Inflammatory macrophage treated with lipopolysaccharide for 4 hours (primary cell): ENCODE results near the gene SMOC2.

ENCODE experiments used
- DNase-seq: peaks from one replicate; pipeline ENCODE4 v3.0.0-alpha.2; 2020

SMOC2 gene

DNA sequence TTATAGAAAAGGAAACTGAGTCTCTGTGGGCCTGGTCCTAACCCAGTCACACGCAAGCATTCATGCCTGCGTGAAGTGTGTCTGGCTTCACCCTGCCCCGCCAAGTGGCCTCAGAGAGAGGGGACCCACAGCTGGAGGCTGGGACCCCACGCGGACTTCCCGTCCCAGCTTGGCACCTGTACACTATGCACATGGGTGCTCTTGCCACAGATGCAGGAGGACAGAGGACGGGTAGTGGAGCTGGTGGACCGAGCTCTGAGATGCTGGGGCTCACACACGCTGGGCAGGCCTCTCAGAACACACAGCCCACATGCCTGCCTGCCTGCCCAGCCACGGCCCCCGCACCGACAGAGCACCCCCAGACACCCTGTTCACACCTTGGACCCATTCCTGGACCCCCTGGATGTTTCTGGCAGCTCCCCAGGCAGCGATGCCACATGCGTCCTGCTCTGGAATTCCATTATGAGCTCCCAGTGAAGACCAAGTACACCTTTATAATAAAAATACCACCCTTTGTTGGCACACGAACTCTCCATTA lies 24.9 kb upstream of the SMOC2 start:
- DNase-seq = no peak

DNA sequence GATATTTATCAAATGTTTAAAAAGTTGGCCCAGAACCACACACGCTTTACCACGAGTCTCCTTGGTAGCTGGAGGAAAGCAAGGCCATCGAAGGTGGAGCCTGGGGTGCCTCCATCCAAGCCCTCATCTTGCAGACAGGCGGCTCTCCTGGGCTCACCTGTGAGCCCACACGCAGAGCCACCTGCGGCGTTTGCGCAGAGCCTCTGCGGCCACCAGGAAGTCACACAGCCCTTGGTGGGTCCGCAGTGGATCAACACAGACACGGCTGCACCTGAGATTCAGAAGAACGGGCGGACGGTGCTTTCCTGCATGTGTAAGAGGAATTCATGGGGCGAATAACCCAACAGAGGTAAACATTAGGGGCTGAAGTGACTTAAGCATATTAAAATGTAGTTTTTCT lies 24.5 kb upstream of the SMOC2 start:
- no peak for DNase-seq

DNA sequence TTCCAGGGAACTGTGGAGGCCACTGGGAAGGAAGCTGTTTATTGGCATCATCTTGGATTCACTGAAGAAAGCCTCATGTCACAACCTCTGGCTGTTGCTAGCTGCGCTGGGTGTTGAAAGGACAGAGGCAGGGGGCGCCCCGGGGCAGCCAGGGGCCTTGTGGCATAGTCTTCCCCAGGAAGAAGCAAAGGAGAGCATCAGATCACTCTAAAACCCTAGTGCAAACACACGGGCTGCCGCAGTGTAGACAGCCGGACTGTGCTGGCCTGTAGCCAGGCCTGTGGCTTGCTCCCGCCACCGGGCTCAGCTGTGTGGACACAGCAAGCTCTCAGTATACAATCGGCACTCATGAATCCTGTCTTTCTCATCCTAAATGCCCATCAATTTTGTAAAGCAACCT lies 23.8 kb upstream of the SMOC2 start:
- DNase-seq = no peak

DNA sequence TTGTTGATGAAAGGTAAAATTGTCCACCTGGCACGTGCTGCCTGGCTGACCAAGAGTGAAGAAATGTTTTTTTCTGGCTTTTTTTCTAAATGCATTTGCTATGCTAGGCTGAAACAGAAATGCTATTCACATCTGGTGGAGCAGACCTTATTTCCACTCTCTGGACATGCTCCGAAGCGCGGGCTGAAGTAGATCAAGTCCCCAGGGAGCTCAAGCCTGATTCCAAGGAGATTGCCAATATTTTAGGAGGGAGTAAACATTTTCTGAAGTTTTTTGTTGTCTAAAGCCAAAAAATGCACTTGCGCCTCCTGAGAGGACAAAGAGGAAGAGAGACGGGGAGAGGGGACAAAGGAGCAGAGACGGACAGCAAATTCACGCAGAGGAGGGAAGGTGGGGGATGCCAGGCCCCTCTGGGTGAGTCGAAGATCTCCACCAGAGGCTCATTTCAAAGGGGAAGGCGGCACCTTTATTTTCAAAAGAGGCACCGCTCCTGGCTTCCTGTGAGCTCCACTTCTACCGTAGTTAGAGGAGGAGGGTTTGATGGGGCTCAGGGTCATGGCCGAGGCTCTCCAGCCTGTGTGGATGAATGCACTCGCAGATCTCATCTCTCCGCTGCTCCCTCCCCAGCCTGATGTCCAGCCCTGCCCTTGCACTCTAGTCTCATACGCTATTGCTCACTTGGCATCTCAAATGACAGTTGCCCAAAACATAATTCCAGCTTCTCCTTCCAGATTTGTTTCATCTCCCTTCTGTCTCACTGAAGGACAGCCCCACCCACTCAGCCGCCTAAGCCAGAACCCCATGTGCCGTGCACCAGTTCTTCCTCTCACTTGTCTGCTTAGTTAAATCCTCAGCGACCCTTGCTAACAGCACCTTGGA lies 23.1 kb upstream of the SMOC2 start:
- DNase-seq = no peak

DNA sequence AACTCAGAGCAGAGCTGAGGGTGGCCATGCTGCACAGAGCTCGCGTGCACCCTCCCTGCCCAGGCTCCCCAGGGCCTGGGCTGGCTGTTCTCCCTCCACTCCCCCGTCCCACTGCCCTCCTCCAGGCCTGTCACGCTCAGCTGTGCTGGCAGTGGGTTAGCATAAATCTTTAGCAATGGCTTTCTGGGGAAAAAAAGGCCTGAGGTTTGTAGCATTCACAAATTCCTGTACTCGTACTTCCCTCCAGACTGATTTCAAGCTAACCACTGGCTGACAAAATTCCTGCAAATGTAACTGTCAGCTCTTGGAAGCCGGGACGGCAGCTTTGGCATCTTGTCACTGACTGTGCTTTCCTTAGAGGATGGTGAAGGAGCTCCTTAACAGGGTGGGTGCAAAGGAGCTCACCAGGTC lies 22.3 kb upstream of the SMOC2 start:
- no peak for DNase-seq

DNA sequence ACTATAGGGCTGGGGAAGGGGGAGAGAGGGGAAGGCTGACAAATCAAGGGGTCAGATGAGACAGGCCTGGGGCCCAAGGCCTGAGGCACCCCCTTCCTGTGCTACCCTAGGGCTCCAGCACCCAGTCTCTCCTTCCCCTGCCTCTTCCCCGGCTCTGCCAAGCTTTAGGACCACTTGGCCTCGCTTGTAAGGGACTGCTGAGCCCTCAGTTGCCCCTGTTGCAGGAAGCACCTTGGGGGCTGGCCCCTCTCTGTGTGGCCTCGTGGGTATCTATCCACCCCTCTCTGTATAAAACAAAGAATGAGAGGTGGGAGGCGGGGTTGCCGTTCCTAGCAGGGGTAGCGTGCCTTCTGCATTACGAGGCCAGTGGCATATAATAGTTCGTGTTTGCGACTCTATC lies 21.4 kb upstream of the SMOC2 start:
- no peak for DNase-seq

DNA sequence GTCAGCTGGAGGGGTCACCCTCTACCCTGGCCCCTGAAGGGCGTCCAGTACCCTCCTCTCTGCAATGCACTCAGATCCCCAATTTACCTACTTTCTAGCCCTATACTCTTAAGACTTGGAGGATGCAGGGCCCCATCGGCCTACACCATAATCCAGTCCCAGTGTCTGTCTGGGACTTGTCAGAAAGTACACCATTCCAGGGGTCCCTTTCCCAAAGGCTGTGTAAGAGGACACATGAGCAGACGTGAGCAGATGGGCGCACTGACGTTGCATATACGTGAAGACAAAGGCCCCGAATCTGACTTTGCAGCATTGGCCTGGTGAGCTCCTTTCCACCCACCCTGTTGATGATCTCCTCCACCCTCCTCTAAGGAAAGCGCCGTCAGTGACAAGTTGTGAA lies 20.9 kb upstream of the SMOC2 start:
- DNase-seq = no peak

DNA sequence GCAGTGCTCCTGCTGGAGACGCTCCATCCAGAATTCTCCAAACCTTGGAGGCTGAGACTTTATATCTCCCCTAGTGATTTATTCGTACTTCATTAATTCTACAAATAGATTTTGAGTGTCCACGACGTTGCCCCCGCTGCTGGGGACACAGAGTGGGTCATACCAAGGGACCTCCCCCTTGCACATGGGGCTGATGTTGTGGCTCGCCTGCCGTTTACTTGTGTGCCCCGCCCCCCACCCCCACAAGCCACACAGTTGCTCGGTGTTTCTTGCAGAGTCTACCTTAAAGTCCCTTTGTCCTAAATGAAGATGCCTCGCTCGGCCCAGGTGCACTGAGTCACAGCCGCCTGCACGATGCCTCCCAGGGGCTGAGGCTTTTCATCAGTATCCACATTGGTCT lies 20.3 kb upstream of the SMOC2 start:
- no peak for DNase-seq

DNA sequence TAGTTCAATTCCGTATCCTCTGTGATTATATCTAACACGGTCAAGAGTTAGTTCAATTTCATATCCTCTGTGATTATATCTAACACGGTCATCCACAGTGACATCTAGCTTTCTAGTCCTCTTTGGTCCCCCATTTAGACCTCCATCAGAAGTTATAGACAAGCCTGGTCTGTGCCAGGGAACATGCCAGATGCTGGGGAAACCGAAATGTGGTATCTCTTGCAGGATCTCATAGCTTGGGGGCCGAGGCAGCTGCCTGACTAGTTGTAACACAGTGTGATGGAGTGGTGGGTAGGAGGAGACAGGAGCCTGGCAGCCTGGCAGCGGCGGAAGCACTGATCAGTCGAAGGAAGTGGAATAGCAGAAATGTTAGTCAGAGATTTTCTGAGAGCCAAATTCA lies 13.8 kb upstream of the SMOC2 start:
- DNase-seq = no peak

DNA sequence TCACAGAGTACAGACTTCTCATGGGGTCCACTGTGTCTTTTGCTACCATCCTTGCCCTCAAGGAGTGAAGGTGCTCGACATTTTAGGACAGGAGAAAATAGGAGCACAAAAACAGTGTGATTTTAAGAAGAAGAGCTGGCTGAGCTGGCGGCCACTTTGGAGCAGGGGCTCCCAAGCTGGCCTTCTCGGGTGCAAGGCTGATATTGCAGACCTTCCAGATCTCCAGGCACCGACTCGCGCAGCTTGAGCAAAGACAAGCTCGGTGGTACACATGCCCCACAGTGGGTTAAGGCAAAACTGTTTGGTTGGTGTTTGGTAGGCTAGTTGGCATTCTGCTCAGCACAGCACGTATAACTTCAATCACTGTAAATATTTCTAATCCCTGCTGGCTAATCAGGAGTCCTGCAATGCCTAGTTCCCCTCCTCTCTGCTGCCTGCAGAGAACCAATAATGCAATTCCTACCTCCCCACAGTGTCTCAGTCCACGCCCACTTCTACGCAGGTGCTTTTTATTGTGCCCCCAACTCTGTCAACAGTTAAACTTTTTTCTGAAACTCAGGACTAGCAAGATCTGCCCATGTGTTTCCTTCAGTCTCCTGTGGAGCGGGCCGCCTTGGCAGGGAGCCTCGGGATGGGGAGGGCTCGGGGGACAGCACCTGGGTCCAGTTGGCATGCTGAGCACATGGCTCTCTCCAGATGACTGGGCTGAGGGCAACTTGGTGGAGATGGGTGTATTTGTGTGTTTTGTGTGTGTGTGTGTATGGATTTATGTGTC lies 12.7 kb upstream of the SMOC2 start:
- no peak for DNase-seq

DNA sequence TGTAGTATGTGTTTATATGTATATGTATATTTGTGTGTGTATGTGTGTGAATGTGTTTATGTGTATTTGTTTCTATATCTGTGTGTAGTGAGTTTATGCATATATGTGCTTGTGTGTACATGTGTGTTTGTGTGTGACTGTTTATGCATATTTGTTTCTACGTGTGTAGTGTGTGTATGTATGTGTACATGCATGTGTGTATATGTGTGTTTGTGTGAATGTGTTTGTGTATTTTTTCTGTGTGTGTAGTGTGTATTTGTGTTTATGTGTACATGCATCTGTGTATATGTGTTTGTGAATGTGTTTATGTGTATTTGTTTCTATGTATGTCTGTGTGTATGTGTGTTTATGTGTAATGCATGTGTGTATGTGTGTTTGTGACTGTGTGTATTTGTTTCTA lies 12.1 kb upstream of the SMOC2 start:
- no peak for DNase-seq

DNA sequence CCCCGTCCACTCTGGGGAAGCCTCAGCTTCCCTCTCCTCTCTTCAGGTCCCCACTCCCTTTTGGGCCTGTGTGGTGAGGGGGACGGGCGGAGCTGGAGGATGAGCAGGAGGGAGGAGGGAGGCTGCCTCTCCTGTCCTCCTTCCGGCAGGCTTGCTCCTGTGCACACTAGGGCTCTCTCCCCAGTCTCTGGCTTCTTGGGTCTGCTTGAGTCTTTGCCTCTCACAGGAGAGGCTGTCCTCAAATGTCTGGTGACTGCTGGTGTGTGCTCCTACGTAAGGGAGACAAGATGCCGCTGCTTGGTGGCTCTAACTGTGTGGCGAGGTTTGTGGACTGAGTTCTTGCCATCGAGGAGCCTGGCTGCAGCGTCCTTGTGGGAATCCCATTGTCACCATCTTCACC lies 8.8 kb upstream of the SMOC2 start:
- DNase-seq = no peak

DNA sequence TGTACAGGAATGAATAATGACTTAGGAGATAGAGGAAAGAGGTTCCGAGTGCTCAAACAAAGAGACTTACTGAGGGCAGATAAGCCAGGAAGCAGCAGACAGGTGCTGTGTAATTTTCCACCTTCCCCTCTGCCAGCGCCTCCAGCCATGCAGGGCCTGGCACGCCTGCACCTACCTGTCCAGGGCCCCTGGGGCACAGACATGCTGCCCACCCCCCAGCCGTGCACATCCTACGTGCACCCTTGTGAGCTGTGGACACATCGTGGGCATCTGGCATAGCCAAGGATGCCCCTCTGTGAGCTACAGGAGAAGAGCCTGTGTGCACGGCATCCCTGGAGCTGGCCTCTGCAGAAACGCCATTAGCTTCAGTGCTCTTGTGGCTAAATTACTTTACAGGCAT lies 7.1 kb upstream of the SMOC2 start:
- DNase-seq = no peak

DNA sequence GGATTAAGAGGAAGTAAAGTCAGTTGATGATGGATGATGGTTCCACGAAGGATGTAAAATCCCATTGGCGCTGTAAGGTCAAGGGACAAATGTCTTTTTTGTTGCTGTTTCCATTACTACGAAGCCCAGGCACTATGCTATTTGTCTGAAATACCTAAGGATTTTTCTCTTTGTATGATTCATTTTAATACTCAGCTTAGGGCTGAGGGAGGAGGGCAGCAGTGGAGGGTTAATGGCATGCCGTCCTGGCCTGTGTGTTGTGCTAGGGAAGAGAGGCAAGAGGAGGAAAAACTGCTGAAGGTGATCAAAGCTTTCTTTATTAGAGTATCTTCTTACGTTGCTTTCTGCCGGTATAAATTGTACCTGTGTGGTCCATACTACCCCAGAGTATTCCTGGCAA lies 6.5 kb upstream of the SMOC2 start:
- DNase-seq = no peak

DNA sequence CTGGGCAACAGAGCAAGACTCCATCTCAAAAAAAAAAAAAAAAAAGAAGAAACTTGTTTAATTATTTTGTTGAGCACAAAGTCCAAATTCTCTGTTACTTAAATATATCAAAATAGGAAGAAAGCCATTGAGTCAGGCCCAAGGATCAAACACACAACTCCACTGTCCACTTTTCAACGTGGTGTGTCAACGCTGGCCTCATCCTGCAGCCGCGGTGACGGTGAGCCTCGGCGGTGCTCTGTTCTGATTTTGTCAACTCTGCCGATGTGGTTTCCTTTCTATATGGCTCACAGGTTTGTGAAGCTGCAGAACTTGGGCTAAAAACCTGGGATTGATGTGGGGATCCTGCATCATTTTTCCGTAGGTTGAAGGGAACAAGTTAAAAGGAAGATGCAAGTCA lies 3.2 kb upstream of the SMOC2 start:
- no peak for DNase-seq

DNA sequence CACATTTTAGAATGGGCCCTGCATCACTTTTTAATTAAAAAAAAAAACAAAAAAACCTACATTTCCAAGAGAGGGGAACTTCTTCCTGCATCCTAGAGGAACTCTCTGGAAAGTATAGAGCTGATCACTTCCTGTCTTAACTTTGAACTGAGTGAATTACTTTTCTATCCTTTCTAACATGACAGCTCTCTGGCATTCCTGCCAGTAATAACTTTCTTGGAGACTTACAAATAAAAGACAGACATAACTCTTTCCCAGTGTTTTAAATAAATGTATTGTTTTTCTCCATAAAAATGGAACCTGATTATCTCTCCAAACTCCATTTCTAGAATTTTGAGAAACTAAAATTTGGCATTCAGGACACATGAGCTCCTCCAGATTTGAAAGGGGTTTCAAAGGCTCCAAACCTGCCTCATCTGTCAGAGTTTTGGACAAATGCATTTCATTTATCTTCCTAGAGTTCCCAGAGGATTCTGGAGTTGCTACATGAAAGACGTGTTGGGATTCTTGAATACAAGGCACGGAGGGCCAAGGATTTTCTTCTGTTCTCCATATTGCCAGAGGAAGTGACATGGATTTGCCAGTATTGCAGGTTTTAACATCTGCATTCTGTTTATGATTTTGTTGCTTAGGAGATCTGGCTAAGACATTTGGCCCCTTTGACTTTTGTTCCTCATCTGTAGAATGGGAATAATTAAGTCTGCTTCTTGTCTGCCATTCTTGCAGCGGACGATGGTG lies 2.0 kb upstream of the SMOC2 start:
- DNase-seq = no peak

DNA sequence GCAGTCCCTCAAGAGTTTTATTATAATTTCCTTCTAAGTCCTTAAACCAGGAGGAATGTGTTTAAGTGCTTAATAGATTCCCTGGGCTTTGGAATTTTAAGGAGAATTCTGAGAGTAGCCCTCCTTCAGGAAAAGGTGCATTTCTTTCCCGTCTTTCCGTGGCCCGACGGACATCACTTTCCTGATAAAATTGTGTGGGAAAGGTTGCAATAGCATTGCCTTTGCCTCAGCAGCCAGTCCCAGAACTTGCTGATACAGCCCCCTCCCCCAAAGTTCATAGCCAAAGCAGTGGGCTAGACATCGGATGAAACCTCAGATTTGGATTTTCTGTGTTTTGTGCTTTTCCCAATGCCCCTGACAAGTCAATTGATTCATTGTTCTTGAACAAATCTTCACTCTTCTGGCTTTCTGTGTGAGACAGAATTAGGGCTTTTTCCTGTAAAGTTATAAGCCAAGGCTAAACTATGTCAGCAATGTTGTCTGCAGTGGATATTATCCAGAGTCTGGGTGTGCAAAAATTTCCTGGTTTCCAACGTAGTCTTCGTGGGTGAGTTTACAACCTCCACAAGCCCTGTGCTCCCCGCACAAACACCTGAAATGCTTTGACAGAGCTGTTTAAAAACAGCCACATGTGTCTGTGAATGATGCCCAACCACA lies 1.1 kb upstream of the SMOC2 start:
- DNase-seq = no peak

DNA sequence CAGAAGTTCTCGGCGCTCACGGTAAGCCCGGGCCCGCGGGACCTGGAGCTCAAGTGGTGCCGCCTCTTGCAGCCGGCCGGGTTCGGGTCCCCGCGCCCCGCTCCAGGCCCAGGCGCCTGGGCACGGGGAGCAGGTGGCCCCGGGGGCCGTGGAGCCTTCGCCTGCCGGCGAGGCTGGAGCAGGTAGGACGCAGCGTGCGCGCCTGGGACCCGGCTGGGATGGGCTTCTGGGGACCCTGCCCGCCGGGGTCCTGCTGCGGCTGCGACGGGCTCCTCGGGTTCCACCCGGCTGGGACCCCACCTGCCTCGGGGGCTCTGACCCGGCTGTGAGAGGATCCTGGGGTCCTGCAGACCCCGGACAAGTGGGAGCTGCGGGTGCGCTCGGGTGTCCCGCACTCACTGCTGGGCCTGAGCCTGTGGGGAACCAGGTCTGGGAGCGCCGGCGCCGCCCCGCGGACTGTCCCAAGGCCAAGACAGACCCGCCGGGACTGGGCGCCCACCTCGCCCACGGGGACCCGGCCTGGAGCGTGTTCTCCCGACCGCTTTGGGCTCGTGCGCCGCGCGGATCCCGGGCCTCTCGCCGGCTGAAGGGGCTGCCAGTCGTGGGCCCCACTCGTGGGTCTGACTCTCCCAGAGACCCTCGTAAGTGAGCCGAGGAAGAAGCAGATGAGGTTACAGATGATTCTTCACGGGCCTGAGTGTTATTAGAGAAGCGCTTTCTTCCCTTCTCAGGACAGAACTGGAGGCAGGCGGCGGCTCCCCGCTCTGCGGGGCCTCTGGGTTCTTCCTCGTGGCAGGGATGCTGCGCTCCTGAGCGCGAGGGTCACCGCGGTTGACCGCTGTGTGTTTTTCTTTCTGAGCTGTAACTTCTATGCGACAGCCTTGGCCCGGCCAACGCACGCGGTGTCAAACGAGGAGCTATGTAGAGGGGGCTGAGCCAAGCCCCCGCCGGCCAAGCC lies 729 bp downstream of the SMOC2 start:
- DNase-seq = no peak

DNA sequence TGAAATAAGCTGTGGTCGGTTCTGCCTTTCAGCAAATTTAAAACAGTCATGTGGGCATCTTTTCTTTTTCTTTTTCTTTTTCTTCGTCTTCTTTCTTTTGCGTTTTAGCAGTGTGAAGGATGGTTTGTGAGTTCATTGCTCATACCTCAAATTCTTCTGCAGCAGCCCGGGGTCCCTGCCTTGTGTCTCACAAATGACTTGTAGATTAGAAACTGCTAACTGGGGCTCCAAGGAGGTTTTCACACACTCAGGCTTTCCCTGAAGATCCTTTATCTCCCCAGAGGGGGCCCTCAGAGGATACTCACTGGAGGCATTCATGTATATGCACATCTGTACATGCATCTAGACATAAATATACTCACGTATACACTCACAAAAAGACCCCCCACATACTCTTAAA lies 1.7 kb downstream of the SMOC2 start:
- no peak for DNase-seq

DNA sequence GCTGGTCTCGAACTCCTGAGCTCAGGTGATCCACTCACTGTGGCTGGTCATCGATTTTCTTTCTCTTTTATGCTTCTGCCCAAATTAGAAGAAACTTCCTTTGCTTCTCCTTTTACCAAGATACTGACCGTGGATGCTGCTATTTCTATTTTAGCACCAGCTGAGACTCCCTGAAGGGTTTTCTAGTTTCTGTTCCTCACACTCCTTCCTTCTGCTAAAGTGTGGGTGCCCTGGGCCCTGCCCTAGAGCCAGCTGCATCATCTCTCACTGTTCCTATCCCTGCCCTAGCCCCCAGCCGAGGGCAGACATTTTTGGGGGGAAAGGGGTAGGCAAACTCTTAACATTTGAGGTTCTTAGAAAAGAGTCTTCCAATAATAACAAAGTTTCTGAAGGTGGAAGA lies 6.3 kb downstream of the SMOC2 start:
- DNase-seq = no peak

DNA sequence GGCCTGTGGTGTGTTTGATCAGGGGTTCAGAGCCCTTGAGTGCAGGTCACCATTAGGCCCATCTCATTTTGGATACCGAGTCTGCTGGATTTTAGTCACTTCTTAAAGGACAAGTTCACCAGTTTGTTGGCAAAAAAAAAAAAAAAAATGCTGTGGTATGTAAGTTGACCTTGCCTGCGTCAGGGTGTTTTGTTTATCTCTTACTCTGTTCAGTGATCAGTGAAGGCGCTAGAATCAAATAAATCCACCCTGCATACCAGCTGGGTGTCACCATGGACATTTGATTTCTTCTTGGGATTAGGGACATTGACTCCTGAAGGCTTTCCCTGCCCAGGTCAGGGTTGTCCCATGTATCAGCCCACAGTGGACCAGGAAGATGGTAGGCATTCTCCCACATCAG lies 6.7 kb downstream of the SMOC2 start:
- DNase-seq = no peak
